H9 (cell line): ENCODE data around the gene TBC1D4. TPM values are rescaled to one million over a fixed set of nuclear protein-coding genes. Genes with fewer than 3 reads are reported as not detected.
A peak's percentile ranks its signal among the peaks of the same experiment; 100 is the strongest.

Experiments
- DNase-seq: peaks from one replicate; pipeline ENCODE4 v3.0.0-alpha.2; 2017
- H2AFZ ChIP-seq: one replicate; pipeline ENCODE4 v1.6.1; 2013; ENCODE audit warnings: mild to moderate bottlenecking, low read length, control low read depth, moderate library complexity
- H2AK5ac ChIP-seq: 2 replicates; pipeline ENCODE4 v1.6.1; 2013; ENCODE audit warnings: low read length, control low read depth, mixed read lengths; ENCODE audit not compliant: insufficient read length
- H2BK120ac ChIP-seq: one replicate; pipeline ENCODE4 v1.6.1; 2013; ENCODE audit warnings: low read depth, mild to moderate bottlenecking, low read length, control low read depth, inconsistent platforms; ENCODE audit not compliant: poor library complexity, severe bottlenecking
- H2BK12ac ChIP-seq: 2 replicates; pipeline ENCODE4 v1.6.1; 2013; ENCODE audit warnings: low read length, control low read depth, mixed read lengths, low read depth; ENCODE audit not compliant: insufficient read length
- H2BK15ac ChIP-seq: 2 replicates; pipeline ENCODE4 v1.6.1; 2013; ENCODE audit warnings: low read depth, low read length, control low read depth
- H2BK20ac ChIP-seq: one replicate; pipeline ENCODE4 v1.6.1; 2013; ENCODE audit warnings: low read depth, mild to moderate bottlenecking, low read length, control low read depth, inconsistent platforms; ENCODE audit not compliant: poor library complexity, severe bottlenecking
- H2BK5ac ChIP-seq: 2 replicates; pipeline ENCODE4 v1.6.1; 2013; ENCODE audit warnings: low read length, control low read depth, mixed read lengths; ENCODE audit not compliant: insufficient read length
- H3K14ac ChIP-seq: 2 replicates; pipeline ENCODE4 v1.6.1; 2013; ENCODE audit warnings: low read length, control low read depth; ENCODE audit not compliant: insufficient read depth
- H3K18ac ChIP-seq: 2 replicates; pipeline ENCODE4 v1.6.1; 2013; ENCODE audit warnings: low read depth, mild to moderate bottlenecking, mixed read lengths, low read length, control low read depth; ENCODE audit not compliant: insufficient read length
- H3K23ac ChIP-seq: 2 replicates; pipeline ENCODE4 v1.6.1; 2013; ENCODE audit warnings: low read length, control low read depth, mixed read lengths, low read depth; ENCODE audit not compliant: insufficient read length
- H3K23me2 ChIP-seq: 2 replicates; pipeline ENCODE4 v1.6.1; 2013; ENCODE audit warnings: low read depth, mild to moderate bottlenecking, mixed read lengths, low read length, control low read depth; ENCODE audit not compliant: insufficient read length, poor library complexity, severe bottlenecking
- H3K27ac ChIP-seq: 2 replicates; pipeline ENCODE4 v1.5.1; 2013; ENCODE audit warnings: low read length, control low read depth, mixed read lengths, low read depth; ENCODE audit not compliant: insufficient read length
- H3K27me3 ChIP-seq: 2 replicates; pipeline ENCODE4 v1.6.1; 2013; ENCODE audit warnings: low read length, control low read depth, inconsistent platforms; ENCODE audit not compliant: insufficient read depth
- H3K4ac ChIP-seq: 2 replicates; pipeline ENCODE4 v1.6.1; 2013; ENCODE audit warnings: low read depth, mild to moderate bottlenecking, control low read depth, inconsistent platforms, low read length, moderate library complexity
- H3K4me1 ChIP-seq: 2 replicates; pipeline ENCODE4 v1.6.1; 2013; ENCODE audit warnings: low read length, control low read depth, inconsistent platforms; ENCODE audit not compliant: insufficient read depth
- H3K4me2 ChIP-seq: 2 replicates; pipeline ENCODE4 v1.6.1; 2013; ENCODE audit warnings: low read length, control low read depth, mixed read lengths; ENCODE audit not compliant: insufficient read length, insufficient read depth
- H3K56ac ChIP-seq: 2 replicates; pipeline ENCODE4 v1.6.1; 2013; ENCODE audit warnings: low read depth, mild to moderate bottlenecking, mixed read lengths, low read length, control low read depth; ENCODE audit not compliant: insufficient read length
- H3K79me1 ChIP-seq: 2 replicates; pipeline ENCODE4 v1.6.1; 2013; ENCODE audit warnings: low read depth, mild to moderate bottlenecking, moderate library complexity, low read length, control low read depth, inconsistent platforms; ENCODE audit not compliant: insufficient read depth, poor library complexity, severe bottlenecking
- H3K79me2 ChIP-seq: 2 replicates; pipeline ENCODE4 v1.6.1; 2013; ENCODE audit warnings: low read length, control low read depth, inconsistent platforms; ENCODE audit not compliant: insufficient read depth
- H3K9ac ChIP-seq: 2 replicates; pipeline ENCODE4 v1.6.1; 2013; ENCODE audit warnings: low read length, control low read depth, mixed read lengths; ENCODE audit not compliant: insufficient read length; ENCODE audit errors: extremely low read depth
- H3K9me3 ChIP-seq: one replicate; pipeline ENCODE4 v1.6.1; 2013; ENCODE audit warnings: low read depth, low read length, inconsistent platforms; ENCODE audit not compliant: control insufficient read depth
- H3T11ph ChIP-seq: one replicate; pipeline ENCODE4 v1.6.1; 2013; ENCODE audit warnings: mild to moderate bottlenecking, low read length, control low read depth, inconsistent platforms
- H4K20me1 ChIP-seq: one replicate; pipeline ENCODE4 v1.6.1; 2013; ENCODE audit not compliant: control insufficient read depth, insufficient read length, insufficient read depth
- H4K5ac ChIP-seq: 2 replicates; pipeline ENCODE4 v1.6.1; 2013; ENCODE audit warnings: low read depth, mild to moderate bottlenecking, mixed read lengths, low read length, control low read depth; ENCODE audit not compliant: insufficient read length
- H4K8ac ChIP-seq: replicated peaks from 2 replicates; pipeline ENCODE4 v1.6.1; 2013; ENCODE audit warnings: low read length, control low read depth, mixed read lengths, low read depth; ENCODE audit not compliant: insufficient read length
- H4K91ac ChIP-seq: 2 replicates; pipeline ENCODE4 v1.6.1; 2013; ENCODE audit warnings: low read depth, mild to moderate bottlenecking, moderate library complexity, mixed read lengths, low read length, control low read depth; ENCODE audit not compliant: insufficient read length
- H3K27ac Mint-ChIP-seq, 3 experiments: 2 replicates in 2 of 3; 3 replicates in 1 of 3; pipeline ENCODE4 v1.8.0; 2020 to 2021; ENCODE audit warnings: mixed read lengths in 3 of 3, mild to moderate bottlenecking in 1 of 3, moderate library complexity in 1 of 3
- H3K27me3 Mint-ChIP-seq: 2 replicates; pipeline ENCODE4 v1.8.0; 2021; ENCODE audit warnings: low read depth, mild to moderate bottlenecking, moderate library complexity, mixed read lengths
- H3K36me3 Mint-ChIP-seq, 3 experiments: 2 replicates in 2 of 3; 3 replicates in 1 of 3; pipeline ENCODE4 v1.8.0; 2020 to 2021; ENCODE audit warnings: low read depth in 3 of 3, mixed read lengths in 3 of 3; ENCODE audit not compliant: insufficient read depth in 1 of 3
- H3K4me1 Mint-ChIP-seq, 2 experiments: 2 replicates each; pipeline ENCODE4 v1.8.0; 2020; ENCODE audit warnings: mixed read lengths in 2 of 2
- H3K4me3 Mint-ChIP-seq, 2 experiments: 2 replicates in 1 of 2; 3 replicates in 1 of 2; pipeline ENCODE4 v1.8.0; 2020 to 2021; ENCODE audit warnings: mild to moderate bottlenecking in 2 of 2, mixed read lengths in 2 of 2, moderate library complexity in 1 of 2
- H3K9me3 Mint-ChIP-seq, 2 experiments: 2 replicates in 1 of 2; 3 replicates in 1 of 2; pipeline ENCODE4 v1.8.0; 2020; ENCODE audit warnings: mild to moderate bottlenecking in 2 of 2, mixed read lengths in 2 of 2, moderate library complexity in 1 of 2
- CTCF ChIP-seq: fragments of 200-600 bp; sonication (generic); conservative IDR thresholded peaks from 3 replicates; pipeline ENCODE4 v1.8.0; 2021; ENCODE audit warnings: antibody characterized with exemption, mild to moderate bottlenecking
- WGBS: extraction: QIAGEN DNeasy Blood & Tissue Kit; methylation state at CpG from one replicate; pipeline ENCODE4 v1.1.7; 2013; ENCODE audit warnings: missing lambda C conversion rate, low lambda C conversion rate, mixed read lengths; ENCODE audit not compliant: insufficient read length; ENCODE audit errors: extremely low coverage; 5-methylcytosine and 5-hydroxymethylcytosine counted together
- total RNA-seq: library from RNA; stranded (reverse); gene quantifications from 2 replicates; pipeline ENCODE4 v1.2.1, GENCODE V29; 2021

TBC1D4 gene
- total RNA-seq, 1 experiment from 2014 or later = 10.5 TPM

GRCh38 chr13:75482820-75483079, 781 bp upstream of the TBC1D4 start:
- Mint-ChIP-seq H3K36me3 (peaks cover 0 to 8% (median 0%) of the 10 kb centered on the region in 3 experiments; a peak in 3 of 7 replicates), H3K27ac (peak overlapping the region in 1 of 3 experiments; percentile 88; a peak in 4 of 7 replicates)

More at GRCh38 chr13:75482820-75483079, 781 bp upstream of the TBC1D4 start:
- no peaks in the 10 kb centered on the region; a peak in 1 of 5 replicates for H3K9me3 Mint-ChIP-seq
- H4K20me1 ChIP-seq = no peaks in the 10 kb centered on the region
- no peaks in the 10 kb centered on the region for H3K4me1 ChIP-seq
- peaks cover 27 to 31% of the 10 kb centered on the region in 2 experiments for H3K4me1 Mint-ChIP-seq
- peak overlapping the region; percentile 88 for H3K4me3 Mint-ChIP-seq
- H3K27ac ChIP-seq = no peak overlapping the region
- no peak overlapping the region for H3K23ac ChIP-seq
- no peak overlapping the region for H4K91ac ChIP-seq
- no peaks in the 10 kb centered on the region for H3K9me3 ChIP-seq
- H2AK5ac ChIP-seq = no peak overlapping the region
- no peak for DNase-seq
- TF ChIP-seq CTCF = no peak
- H3K27me3 ChIP-seq = no peaks in the 10 kb centered on the region
- WGBS = no CpG with 5 or more reads among the region's 1 CpG
- H2BK120ac ChIP-seq = no peak overlapping the region
- no peak overlapping the region for H3K9ac ChIP-seq
- H3K23me2 ChIP-seq = no peaks in the 10 kb centered on the region
- H3K4me2 ChIP-seq = no peak overlapping the region
- H4K8ac ChIP-seq = no peak overlapping the region
- H4K5ac ChIP-seq = no peak overlapping the region
- peaks cover 4% of the 10 kb centered on the region; the same call in 1 of the 2 replicates for H3K79me2 ChIP-seq
- no peak overlapping the region for H3K18ac ChIP-seq
- no peak overlapping the region for H2AFZ ChIP-seq
- H3T11ph ChIP-seq = no peak overlapping the region
- H2BK20ac ChIP-seq = no peak overlapping the region
- H2BK12ac ChIP-seq = no peak overlapping the region
- no peak overlapping the region for H2BK15ac ChIP-seq
- no peak overlapping the region for H2BK5ac ChIP-seq
- no peaks in the 10 kb centered on the region for H3K79me1 ChIP-seq
- H3K4ac ChIP-seq = no peak overlapping the region
- H3K56ac ChIP-seq = no peak overlapping the region
- no peak overlapping the region for H3K14ac ChIP-seq
- peaks cover 20% of the 10 kb centered on the region for H3K27me3 Mint-ChIP-seq
